Measurements from ENCODE around the gene PLEKHM2.

PLEKHM2 gene

DNA sequence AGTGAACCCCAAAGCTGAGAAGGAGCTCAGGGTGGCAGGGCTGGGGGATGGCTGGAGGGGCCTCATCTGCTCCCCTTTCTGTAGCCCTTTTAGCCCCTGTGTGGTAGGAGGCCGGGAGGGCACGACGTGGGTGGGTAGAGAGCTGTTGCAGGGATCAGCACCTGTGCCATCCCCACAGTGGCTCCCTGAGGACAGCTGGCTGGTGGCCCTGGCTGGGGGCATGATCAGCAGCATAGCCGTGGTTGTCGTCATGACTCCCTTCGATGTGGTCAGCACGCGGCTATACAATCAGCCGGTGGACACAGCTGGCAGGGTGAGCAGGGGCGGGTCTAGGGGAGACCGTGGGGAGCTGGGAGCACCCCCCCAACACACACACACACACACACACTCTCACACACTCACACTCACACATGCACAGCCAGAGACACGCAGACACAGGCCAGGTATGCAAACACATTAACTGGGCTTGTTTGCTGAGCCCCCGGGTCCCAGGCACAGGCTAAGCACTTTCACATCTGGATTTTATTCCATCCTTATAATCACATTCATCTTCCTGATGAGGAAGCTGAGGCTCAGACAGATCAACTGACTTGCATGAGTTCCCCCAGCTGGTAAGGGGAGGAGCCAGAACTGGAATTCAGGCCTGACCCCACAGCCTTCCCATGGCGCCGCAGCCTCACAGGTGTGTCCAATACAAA lies 54.4 kb downstream of the PLEKHM2 start:
- no peak for DNase-seq (ENCODE audit: low read depth, low spot score)

DNA sequence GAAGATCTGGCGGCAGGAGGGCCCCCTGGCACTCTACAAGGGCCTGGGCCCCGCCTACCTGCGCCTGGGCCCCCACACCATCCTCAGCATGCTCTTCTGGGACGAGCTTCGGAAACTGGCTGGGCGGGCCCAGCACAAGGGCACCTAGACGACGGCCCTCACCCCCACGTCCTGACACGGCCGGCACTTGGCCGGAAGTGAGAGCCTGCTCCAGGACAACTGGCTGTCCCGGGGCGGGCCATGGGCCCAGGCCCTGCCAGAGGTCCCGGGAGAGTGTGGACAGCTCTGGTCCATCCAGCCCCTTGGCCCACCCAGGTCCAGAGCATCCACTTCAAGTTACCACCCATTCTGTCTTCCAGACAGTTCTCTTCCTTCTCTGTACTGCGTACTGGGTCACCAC lies 55.1 kb downstream of the PLEKHM2 start:
- no peak for DNase-seq (ENCODE audit: low read depth, low spot score)

DNA sequence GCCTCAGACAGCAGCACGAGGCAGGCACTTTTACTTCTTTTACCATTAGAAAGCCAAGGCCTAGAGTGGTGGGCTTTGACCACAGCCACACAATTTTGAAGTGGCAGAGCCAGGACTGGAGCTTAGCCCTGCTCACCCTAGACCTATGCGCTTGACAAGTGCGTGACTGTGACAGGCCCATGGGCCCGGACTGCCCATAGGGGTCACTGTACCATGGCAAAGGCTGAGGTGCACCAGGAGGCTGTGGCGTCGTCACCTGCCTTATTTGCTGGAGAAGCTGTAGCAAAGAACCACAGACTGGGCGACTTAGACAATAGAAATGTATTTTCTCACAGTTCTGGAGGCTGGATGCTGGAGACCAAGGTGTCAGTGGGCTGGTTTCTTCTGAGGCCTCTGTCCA lies 55.6 kb downstream of the PLEKHM2 start:
- no peak for DNase-seq (ENCODE audit: low read depth, low spot score)

DNA sequence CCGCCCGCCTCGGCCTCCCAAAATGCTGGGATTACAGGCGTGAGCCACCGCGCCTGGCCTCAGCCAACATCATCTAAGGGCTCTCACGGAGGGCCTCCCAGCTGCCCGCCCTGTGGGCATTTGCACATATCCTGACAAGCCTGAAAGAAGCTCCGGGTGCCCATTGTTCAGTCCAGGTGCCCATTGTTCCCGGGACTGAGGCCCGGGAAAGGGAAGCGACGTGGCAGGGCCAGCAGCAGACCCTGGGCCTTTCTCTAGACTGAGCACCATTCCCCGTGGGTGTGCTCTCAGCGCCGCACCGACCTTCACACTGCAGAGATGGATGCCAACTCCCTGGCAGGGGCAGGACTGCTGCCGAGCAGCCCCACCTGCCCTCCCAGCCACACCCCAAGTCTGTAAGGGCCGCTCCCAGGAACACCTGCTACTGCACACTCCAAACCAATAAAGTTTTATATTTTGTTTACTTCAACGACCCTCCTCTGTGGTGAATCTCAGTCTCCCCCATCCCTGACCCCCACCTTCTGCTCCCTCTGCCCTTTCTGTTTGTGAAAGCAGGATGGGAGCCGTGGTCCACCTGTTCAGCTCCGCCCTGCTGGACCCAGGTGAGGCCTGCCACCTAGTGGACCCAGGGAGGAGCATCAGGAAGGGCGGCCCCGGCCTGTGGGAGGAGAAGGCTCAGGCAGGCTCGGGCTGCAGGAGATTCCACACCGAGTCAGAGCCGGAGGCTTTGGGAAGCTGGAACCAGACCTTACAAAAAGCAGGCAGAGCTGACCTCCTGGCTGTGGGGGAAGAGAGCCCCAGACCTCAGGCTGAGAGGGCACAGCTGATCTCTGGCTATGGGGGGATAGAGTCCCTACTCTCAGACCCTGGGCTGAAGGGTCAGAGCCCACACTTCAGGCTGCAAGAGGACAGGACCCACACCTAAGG lies 57.1 kb downstream of the PLEKHM2 start:
- peak; percentile 88 for DNase-seq (ENCODE audit: low read depth, low spot score)

DNA sequence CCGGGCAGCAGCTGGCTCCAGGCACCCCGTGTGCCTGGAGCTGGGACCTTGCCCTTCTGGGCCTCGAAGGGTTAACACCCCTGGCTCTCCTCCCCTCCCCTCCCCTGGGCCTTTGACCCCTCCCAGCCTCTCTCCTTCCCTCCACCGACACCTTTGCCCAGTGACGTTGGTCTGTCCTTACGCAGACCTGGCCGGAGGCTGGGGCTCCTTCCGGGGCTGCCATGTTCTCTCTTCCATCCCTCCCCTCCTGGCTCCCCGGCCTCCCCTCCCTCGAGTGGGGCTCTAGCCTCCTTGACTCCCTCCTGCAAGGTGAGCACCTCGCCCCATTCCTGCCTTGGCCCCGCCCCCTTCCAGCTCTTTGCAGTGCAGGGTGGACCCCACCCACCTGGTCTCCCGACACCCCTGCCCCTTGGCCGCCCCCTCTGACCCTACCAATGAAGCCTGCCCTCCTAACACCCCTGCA lies 58.2 kb downstream of the PLEKHM2 start, which contains the start of gene TMEM82:
TMEM82 (plus strand) TSS at position 161 of the 463 bp plus-strand sequence; CDS start at position 222, 61 bp downstream.
- no peak for DNase-seq (ENCODE audit: low read depth, low spot score)

DNA sequence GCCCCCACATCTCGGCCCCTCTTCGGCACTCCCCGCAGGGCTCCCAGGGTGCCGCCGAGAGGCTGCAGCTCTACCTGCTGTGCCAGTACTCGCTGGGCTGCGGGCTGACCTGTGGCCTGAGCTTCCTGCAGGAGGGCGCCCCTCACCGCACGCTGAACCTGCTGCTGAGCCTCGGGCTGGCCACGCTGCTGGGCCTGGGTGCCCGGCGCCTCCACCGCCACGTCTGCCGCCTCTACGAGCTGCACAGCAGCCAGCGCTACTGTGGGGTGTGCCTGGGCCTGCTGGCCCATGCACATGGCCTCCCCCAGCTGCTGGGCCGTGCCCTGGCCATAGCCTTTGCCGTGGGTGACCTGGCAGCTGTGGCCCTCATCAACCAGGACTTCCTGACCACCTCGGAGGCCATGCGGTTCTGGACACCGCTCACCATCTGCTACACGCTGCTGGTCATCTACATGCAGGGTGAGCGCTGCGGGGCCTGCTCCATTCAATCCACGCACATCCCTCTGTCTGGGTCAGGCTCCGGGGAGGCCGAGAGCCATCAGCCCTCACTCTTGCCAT lies 60.1 kb downstream of the PLEKHM2 start:
- DNase-seq (ENCODE audit: low read depth, low spot score): no peak

DNA sequence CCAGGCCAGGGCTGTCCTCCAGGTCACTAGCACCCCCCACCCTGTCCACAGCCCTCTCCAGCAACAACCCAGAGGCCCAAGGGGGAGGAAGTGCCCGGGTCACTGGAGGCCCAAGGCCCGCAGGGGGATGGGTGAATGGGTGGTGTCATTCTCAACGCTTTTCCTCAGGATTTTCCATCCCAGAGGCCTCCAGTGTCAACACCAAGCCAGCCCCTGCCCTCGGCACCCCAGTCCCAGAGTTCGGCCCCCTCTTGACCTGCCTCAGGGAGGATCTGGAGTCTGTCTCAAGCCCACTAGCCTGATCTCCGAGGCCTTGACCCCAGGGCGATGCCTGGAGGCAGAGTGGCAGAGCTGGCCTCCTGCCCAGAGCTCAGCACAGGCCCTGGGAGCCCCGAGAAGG lies 63.3 kb downstream of the PLEKHM2 start:
- DNase-seq (ENCODE audit: low read depth, low spot score): no peak

DNA sequence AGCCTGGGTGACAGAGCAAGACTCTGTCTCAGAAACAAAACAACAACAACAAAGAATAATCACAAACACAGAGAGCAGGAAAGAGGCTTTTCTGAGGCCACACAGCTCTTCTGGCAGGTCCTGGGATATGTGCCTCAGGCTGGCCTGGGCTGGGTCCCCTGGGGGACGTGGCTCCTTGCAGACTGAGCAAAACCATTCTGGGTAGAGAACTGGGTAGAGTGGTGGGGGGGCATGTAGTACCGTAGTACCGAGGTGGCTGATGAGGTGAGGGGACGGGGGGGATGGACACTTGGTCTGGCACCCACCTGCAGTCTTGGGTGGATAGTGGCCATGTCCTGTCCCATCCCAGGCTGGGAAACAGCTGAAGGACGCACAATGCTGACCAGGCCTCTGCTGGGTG lies 64.1 kb downstream of the PLEKHM2 start:
- no peak for DNase-seq (ENCODE audit: low read depth, low spot score)

DNA sequence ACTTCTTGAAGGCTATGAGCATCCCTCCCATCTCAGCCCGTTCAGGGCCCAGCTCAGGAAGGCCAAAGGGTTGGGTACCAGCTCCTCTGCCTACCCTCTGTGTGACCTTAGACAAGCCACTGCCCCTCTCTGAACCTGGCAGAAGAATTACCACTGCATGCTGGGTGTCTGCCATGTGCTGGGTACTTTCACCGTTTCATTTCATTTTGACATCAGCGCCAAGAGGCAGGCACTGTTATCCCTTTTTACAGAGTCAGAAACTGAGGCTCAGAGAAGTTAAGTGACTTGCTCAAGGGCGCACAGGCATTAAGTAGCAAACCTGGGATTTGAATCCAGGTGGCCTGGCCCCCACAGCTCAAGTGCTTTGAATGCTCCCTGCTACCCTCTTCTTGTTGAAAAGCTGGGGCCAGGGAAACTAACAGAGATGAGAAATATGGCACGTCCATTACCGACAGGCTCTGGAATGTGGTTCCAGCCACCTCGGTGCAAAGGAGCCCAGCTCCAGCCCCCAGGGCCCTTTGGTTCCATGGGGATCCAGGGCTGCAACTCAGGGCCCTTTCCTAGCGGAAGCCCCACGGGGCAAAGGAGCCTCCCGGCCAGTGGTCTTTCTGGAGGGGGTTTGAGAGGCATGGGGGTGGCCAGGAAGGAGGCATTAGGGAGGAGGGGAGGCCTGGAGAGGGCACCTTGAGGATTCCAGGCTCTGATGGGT lies 64.7 kb downstream of the PLEKHM2 start:
- no peak for DNase-seq (ENCODE audit: low read depth, low spot score)

DNA sequence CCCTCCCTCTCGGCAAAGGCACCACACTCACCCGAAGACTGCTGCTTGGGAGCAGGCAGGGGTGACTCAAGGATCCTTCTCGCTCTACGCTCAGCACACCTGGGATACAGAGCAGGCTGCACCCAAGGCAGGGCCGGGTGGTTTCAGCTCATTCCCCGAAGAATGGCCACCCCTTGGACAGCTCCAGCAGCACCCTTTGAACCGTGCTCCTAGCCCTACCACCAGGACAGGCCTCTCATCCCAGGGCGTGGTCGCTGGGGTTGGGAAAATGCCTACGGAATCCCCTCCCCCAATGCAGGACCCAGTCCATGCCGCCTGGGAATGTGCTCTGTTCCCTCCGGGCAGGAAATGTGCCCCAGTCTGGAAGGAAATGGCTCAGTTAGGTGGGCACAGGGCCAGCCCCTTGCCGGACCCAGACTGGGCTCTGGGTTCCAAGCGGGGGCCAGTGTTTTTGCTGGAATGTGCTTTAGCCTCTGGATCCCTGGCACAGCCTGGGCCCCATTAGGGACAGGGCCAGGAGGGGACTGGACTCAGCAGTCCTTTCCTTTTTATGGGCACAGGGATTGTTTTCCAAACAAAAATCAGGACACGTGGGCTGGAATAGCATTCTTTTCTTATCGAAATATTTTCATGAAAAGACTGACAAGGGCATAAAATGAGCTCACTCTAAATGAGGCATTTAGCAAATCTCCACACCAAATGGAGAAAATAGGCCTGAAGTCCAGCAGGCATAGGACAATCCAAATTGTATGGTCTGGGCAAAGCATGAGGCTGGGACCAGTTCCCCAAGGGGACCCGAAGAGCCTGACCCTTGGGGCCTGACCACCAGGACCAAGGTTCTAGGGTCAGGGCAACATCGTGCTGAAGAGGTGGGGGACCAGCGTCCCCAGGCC lies 65.5 kb downstream of the PLEKHM2 start:
- DNase-seq (ENCODE audit: low read depth, low spot score): peak; percentile 41

DNA sequence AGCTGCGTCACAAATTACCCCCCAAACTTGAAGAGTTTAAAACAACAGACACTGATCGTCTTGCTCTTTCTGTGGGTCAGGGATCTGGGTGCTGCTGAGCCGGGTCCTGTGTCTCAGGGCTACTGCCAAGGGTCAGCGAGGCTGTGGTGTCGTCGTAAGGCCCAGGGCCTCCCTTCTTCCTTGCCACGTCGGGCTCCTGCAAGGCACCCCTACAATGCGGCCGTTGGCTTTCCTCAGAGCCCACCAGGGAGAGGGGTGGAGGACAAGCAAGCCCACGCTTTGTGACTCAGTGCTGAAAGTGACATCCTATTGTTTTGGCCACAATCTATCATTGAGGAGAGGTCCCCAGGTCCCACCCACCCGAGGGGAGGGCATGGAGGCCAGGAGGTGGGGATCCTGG lies 66.8 kb downstream of the PLEKHM2 start:
- DNase-seq (ENCODE audit: low read depth, low spot score): no peak

DNA sequence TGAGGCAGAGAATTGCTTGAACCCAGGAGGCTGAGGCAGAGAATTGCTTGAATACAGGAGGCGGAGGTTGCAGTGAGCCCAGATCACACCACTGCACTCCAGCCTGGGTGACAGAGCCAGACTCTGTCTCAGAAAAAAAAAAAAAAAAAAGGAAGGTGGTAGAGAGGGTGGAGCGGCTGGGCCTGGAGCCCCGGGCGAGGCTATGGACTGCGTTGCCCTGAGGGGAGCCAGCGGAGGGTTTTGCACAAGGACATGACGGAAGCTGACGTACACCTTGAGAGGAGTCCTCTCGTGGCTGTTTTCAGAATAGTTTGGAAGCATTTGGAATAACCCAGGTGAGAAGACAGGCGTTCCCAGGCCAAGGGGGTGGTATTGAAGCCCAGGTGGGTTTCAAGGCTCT lies 67.6 kb downstream of the PLEKHM2 start:
- no peak for DNase-seq (ENCODE audit: low read depth, low spot score)

DNA sequence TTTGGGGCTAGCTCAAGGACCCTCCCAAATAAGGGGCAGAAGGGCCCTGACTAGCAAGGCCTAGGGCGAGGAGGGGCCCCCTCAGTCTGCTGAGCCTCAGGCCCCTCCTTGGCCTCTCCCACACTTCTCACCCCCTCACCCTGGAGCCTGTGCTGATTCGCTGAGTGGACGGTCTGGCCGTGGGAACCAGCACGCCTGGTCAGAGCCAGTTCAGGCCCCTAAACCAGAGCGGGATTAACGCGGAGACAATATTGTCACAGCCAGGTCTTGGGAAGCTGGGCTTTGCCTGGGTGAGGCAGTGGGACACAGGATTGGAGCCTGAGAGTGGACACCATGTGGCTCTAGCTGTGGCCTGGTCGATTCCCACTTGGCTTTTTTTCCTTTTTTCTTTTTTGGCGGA lies 69.7 kb downstream of the PLEKHM2 start:
- no peak for DNase-seq (ENCODE audit: low read depth, low spot score)

DNA sequence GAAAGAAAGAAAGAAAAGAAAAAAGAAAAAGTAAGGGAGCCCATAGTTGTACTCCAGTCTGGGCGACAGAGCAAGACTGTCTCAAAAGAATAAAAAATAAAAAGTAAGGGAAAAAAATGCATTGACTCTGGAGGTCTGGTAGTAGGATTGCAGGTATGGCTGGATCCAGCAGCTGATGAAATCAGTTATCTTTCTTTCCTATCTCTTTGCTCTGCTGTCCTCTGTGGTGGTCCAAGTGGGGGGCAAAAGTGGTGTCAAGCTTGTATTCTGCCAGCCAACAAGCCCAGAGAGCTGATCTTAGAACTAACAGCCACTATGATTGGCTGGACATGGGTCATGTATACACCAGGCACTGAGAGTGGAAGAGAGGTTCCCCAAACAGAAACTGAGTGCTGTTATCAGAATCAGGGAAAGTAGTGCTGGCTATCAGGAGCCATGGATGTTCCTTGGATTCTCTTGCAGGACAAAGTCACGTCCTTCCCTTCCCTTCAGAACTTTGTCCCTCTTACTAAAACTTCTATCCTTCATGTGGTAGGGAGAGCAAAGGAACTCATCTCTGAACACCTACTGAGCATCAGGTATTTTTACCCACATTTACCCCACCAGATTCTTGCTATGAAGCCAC lies 71.0 kb downstream of the PLEKHM2 start:
- no peak for DNase-seq (ENCODE audit: low read depth, low spot score)

DNA sequence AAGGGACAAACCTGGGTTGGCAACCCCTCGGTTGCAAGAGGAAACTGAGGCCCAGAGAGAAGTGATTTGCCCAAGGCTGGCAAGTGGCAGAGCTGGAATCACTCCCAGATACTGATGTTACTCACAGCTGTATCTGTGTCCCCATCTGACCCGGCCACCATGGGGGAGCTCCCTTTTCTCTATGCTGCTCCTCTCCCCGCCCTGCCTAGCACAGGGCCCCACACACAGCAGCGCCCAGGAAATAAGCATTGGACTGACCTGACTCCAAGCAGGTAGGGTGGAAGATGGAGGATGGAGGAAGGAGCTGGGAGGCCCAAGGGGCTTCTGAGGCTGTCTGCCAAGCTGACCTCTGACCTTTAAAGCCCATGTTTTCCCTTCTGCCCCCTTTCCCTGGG lies 71.5 kb downstream of the PLEKHM2 start:
- DNase-seq (ENCODE audit: low read depth, low spot score): no peak

DNA sequence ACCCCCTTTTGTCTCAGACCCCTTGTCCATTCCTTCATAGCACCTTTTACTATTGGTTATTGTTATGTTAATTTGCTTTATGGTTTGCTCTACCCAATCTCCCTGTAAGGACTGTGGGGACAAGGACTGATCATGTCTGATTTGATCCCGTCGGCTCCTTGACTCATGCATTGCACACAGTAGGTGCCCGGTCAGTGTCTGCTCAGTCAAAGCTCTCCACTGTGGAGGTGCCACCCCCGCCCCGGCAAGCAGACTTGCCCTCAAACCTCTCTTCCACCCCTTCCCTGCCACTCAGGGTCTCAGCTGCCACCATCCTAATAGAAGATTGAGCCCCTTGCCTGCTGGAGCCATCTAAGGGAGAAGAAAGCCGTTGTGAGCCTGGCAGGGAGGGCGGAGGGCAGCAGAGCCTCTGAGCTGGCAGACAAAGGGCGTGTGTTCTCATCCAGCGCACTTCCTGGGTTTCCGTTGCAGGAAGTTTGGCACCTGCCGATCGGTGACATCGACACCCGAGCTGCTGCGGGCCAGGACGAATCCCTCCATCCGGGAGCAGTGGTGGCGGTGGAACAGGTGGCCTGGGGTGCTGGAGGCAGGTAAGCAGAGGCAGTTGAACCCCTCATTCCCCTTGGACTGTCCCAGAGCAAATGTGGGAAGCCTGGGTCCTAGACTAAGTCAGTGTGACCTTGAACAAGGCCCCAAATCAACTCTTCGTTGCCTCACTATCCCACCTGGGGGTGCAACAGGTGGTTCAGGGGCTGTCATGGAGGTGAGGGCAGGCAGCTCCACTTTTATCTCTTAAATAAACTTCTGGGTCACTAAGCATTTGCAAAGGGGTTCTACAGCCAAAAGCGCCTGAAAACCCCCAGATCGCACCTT lies 72.3 kb downstream of the PLEKHM2 start:
- no peak for DNase-seq (ENCODE audit: low read depth, low spot score)

DNA sequence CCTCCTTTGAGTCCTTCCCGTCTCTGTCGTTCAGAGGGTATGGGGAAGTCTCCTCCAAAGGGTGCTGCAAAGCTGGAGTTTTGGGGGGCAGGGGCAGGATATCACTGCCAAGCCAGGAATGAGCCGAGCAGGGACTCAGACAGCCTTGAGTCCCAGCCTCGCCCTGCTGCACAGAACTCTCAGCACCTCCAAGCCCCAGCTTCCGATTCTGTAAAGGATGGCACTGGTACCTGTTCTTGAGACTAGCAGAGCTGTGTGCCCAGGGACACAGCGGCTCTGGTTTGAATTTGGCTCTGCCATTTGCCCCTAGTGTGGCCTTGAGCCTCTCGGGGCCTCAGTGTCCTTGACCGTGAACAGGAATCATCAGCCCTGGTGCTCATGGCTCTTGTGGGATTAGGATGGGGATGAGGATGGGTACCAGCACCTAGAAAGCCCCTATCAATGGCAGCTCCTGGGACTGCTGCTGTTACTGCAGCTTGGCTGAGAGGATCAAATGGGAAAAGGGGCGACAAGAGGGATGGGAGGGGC lies 73.0 kb downstream of the PLEKHM2 start:
- DNase-seq (ENCODE audit: low read depth, low spot score): no peak

DNA sequence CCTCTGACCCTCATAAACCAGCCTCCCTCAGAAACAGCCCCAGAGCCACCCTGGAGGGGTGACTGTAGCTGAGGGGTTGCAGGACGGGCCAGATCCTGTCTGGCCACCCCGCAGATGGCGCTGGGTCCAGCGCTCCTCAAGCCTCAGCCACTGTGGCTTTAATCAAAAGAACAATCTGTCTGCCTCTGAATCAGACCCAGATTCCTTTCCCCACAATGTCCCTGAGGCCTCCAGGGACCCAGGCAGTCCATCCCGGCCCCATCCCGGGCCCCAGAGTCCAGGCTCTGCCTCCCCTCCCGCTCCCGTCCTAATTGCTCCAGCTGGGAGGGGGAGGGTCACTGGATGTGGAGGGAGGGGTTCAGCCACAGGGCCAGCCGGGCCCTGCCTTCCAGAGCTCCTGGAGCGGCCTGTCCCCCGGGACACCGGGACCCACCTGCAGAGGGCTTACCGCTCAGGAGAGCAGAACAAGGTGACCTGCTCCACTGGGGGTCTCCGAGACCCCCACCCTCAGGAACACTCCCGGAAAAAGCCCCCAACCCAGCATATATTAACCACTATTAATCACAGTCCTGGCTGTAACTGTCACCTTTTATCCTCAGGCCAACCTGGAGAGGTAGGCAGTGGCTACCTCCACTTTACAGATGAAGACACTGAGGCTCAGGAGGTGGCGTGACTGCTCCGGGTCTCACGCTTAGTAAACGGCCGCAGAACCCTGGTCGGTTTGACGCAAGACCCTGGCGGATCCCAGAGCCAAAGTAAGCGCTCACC lies 73.6 kb downstream of the PLEKHM2 start:
- DNase-seq (ENCODE audit: low read depth, low spot score): peak; percentile 73
